Left renal pelvis (tissue), 4 donors: ENCODE data around the gene NEDD9. TPM values are rescaled to one million over a fixed set of nuclear protein-coding genes. Genes with fewer than 3 reads are reported as not detected.

Experiments used
- DNase-seq, 4 donors: peaks; one replicate each; pipeline ENCODE4 v3.0.0-alpha.2; 2013; ENCODE audit warnings: low read depth in 4 of 4, low spot score in 3 of 4
- polyA plus RNA-seq, 4 donors: library from polyadenylated mRNA; unstranded; fragments of 120-200 nt; gene quantifications; one replicate each; pipeline ENCODE4 v1.2.1, GENCODE V29; 2013; ENCODE audit not compliant: insufficient read length in 4 of 4

The NEDD9 gene
- polyA plus RNA-seq, 4 donors, result 27.5 to 74.7 (median 68.8) TPM

DNA sequence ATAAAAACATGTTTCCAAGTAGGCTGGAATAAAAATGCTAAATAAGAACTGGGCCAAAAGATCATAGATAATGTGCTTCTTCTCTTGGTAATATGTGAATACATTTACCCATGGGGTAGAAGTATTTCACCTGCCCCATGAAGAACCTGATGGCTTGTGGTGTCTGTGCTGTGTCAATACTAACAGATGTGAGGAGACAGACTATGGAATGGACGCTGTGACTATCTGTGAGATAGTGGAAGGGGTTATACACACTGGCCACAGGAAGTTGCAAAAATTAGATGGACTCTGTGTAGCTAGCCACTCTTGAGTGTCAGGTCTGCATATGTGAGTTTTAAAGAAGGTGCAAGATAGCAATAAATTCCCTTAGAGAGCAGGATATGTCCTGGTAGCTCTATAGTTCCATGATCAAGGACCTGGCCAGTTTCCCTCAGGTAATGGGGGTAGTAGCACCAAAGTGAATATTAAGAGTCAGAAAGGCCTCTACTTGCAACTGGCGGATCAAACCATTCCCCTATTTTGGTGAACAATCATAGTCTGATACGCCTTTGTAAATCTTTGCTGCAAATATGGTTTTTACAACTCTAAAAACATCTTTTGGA, 48.6 kb downstream of the NEDD9 start:
- DNase-seq, result no peak

DNA sequence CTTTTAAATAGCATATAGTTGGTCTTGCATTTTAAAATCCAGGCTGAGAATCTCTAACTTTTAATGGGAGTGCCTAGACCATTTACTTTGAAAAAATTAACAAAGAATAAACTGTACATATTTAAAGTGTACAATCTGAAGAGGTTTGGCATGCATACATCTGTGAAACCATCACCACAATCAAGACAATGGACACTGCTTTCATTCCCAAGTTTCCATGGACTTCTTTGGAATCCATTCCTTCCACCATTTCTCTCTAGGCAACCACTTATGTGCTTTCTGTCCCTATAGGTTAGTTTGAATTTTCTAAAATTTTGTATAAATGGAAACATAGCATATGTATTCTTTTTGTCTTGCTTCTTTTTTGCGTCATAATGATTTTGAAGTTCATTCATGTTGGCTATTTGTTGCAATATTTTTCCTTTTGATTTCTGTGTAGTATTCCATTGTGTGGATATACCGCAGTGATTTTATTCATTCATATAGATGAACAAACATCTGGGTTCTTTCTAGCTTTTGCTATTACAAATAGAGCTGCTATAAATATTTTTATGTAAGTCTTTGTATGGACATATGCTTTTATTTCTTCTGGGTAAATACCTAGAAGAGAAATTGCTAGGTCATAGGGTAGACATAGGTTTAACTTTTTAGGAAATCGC, 50.9 kb downstream of the NEDD9 start:
- DNase-seq, result no peak

DNA sequence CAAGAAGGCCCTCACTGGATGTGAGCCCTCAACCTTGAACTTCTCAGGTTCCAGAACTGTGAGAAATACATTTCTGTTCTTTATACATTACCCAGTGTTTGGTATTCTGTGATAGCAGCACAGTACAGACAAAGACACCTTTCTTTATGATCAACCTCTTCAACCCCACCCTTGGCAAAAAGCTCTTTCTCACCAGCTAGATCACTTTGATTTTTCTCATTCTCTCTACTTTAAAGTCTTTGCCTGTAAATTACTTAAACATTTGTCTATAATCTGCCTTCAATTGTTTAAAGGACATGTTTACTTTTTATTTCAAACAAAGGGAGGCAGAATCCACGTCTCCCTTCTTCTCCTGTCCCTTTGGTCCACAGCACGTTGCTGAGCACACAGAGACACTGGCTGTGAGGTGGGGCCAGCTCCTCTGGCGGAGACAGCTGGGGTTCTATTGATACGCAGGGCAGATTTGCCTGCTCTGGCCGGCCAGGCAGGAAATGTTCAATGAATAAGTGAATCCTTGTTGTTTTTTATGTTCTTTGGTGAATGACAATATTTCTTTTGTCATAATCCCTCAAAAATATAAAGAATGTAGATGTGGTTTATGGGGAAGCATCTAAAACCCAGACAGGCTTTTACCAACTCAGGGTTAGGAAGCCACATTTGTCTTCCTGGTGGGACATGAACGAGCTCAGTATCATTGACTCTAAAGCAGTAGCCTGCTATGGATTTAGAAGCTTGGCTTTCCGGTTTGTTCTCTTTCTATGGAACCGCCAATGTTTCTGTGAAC, 52.9 kb downstream of the NEDD9 start:
- DNase-seq, result no peak

GRCh38 chr6:11179088-11179418, 53.4 kb downstream of the NEDD9 start:
- DNase-seq, result no peak

- no peak for DNase-seq
Measured at GRCh38 chr6:11177271-11177670, 55.2 kb downstream of the NEDD9 start.

GRCh38 chr6:11174242-11174611, 58.2 kb downstream of the NEDD9 start:
- no peak for DNase-seq

- no peak for DNase-seq
Measured at GRCh38 chr6:11172501-11173327, 59.8 kb downstream of the NEDD9 start.

GRCh38 chr6:11171952-11172351, 60.5 kb downstream of the NEDD9 start:
- no peak for DNase-seq

- no peak for DNase-seq
Measured at GRCh38 chr6:11168091-11168635, 64.3 kb downstream of the NEDD9 start.

- DNase-seq, result no peak
Measured at GRCh38 chr6:11166948-11167347, 65.5 kb downstream of the NEDD9 start.

DNA sequence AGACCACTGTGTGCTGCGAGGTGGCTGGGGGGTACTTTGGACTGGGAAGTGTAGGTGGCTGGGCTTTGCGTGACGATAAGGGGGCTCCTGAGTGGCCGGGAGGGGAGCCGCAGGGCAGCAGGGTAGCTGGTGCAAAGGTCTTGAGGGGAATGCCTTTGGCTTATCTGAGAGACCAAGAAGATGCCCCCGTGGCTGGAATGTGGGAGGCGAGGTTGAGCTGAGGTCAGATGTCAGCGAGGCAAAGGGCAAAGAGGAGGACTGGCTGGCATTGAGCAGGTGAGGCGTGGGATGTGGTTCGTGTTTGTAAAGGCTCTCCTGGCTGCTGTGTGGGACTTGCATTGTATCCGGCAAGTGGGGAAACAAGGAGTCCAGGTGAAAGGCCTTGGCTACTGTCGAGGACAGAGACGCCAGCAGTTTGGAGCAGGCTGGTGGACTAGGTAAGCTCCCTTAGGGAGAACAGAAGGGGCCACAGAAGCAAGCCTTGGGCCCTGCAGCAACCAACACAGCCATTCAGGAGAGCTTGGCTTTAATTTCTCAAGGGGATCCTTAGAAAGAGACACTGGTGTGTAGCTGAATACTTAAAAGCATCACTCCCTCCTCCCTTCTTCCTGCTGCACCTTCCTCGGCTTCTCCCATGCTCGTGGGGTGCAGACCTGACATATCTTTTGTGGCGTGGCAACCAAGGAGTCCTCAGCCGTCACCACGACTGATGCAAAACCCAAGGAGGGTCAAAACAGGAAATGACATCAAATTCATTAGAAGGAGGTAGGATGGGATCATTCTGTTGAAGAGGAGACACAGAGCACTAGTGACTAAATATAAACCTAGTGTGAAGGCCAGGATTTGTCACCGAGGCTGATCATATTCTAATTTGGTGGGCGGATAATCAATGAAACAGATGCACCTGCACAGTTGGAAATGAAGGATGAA, 67.5 kb downstream of the NEDD9 start:
- DNase-seq, result no peak

DNA sequence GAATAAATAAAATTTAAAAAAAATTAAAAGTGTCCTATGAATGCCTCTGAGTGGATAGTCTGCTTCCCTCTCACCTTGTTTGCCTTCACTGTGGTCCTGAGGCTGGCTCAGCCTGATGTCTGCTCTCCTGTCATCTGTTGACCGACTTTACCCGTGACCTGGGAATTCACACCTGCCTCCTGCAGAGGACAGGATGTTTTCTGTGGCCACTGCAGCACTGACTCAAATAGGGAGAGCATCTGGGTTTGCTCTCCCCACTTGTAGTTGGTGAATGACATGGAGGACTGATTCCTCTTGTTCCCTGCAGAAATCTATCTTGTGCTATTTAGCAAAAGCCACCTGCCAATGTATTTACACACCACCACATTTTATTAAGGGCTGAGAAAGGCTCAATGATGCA, 68.5 kb downstream of the NEDD9 start:
- DNase-seq, result no peak

DNA sequence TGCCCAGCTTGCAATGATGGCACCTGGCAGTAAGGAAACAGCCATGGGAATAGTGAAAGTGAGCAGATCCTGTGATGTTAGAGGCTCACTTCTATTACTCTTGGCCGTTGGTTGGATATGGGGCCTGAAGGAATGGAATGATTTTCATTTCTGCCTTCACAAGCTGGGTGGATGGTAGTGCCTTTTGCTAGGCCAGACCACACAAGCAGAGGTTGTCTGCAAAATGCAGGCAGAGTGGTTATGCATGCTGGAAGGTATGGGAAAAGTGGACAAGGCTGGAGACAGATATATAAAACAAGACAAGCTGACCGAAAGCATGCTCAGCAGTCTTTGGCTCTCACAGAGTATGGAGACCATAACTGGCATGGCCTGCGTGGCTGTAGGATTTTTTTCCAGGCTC, 70.2 kb downstream of the NEDD9 start:
- no peak for DNase-seq

- no peak for DNase-seq
Measured at GRCh38 chr6:11161031-11161956, 71.2 kb downstream of the NEDD9 start.

GRCh38 chr6:11160199-11160598, 72.3 kb downstream of the NEDD9 start:
- DNase-seq, result no peak

DNA sequence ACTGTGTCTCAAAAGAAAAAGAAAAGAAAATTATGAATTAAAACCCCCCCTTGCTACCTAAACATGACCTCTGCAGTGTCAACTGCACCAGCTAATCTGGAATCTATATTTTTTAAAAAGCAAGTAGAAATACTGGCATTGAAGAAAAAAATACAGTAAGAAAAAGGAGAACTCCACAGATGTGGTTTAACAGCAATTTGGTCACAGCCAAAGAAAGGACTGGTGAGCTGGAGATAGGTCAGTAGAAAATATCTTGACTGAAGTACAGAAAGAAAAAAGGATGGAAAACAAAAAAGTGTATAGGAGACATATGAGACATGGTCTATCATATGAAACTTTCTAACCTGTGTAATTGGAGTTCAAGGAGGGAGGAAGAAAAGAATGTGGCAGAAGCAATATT, 76.9 kb downstream of the NEDD9 start:
- DNase-seq, result no peak

DNA sequence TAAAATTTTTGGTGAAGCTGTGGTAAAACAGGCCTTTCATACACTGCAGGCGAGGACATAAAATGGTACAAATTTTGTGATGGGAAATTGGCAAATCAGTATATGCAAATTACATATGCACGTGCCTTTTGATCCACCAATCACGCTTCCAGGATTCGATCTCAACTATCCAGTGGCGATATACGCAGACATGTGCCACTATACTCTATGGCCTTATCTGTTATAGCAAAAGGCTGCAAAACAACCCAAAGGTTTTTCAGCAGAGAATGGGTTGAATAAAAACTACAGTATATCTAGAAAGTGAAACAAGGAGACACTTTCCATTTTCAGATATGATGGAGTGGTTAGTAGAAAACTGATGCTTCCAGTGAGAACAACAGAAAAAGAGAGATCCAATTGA, 79.0 kb downstream of the NEDD9 start:
- DNase-seq, result no peak

DNA sequence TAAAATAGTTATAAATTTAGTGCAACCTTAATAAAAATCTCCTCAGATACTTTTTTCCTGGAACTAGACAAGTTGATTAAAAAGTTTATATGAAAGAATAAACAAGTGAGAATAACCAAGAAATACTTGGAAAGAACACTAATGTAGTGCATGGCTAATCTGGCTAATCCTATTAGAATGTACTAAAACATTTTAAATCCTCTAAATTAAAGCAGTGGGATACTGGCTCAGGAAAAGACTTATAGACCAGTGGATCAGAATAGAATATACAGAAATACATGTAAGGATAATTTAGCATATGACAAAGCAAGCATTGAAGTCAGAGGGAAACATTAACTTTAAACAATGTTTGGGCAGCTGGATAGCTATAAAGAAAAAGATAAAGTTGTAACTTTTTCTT, 79.9 kb downstream of the NEDD9 start:
- DNase-seq, result no peak

GRCh38 chr6:11151488-11151887, 81.0 kb downstream of the NEDD9 start:
- no peak for DNase-seq
